Transverse colon (tissue), 4 donors: ENCODE data around the gene EGR4. TPM values are rescaled to one million over a fixed set of nuclear protein-coding genes. Genes with fewer than 3 reads are reported as not detected.

ENCODE experiments used
- DNase-seq: peaks from one replicate; pipeline ENCODE4 v3.0.0-alpha.2; 2019
- H3K27ac ChIP-seq, 4 donors: fragments of 200-600 bp; sonication (generic); 2 replicates each; pipeline ENCODE4 v1.5.1; 2016 to 2018; ENCODE audit warnings: inconsistent platforms in 4 of 4
- H3K27me3 ChIP-seq: fragments of 200-600 bp; sonication (generic); 2 replicates; pipeline ENCODE4 v1.5.1; 2017; ENCODE audit warnings: inconsistent platforms
- H3K36me3 ChIP-seq, 4 donors: fragments of 200-600 bp; sonication (generic); 2 replicates each; pipeline ENCODE4 v1.5.1; 2017 to 2019; ENCODE audit warnings: inconsistent platforms in 4 of 4
- H3K4me1 ChIP-seq, 4 donors: fragments of 200-600 bp; sonication (generic); 2 replicates each; pipeline ENCODE4 v1.5.1; 2017 to 2020; ENCODE audit warnings: inconsistent platforms in 4 of 4
- H3K4me3 ChIP-seq, 4 donors: fragments of 200-600 bp; sonication (generic); 1 replicate in 1 of 4; 2 replicates in 3 of 4; pipeline versions ENCODE4 v1.5.1 to v1.6.1; 2017 to 2019; ENCODE audit warnings: inconsistent platforms in 4 of 4
- H3K9me3 ChIP-seq, 2 donors: fragments of 200-600 bp; sonication (generic); 2 replicates each; pipeline ENCODE4 v1.5.1; 2017 to 2019; ENCODE audit warnings: inconsistent platforms in 2 of 2
- CTCF ChIP-seq, 5 experiments: fragments of 200-600 bp in 3 of 5; fragments of 450-650 bp in 2 of 5; sonication (generic) in 3 of 5; IDR thresholded peaks; 1 replicate in 2 of 5; 2 replicates in 3 of 5; pipeline ENCODE4 v1.5.1; 2016 to 2017; ENCODE audit warnings: antibody characterized with exemption in 5 of 5, inconsistent platforms in 3 of 5, mild to moderate bottlenecking in 2 of 5, moderate library complexity in 1 of 5
- EP300 ChIP-seq: sonication (generic); formaldehyde crosslinking; IDR thresholded peaks from one replicate; pipeline ENCODE4 v1.6.1; 2017; ENCODE audit warnings: antibody characterized with exemption, low read depth
- POLR2A ChIP-seq: fragments of 450-650 bp; IDR thresholded peaks from one replicate; pipeline ENCODE4 v1.6.1; 2016; ENCODE audit warnings: antibody characterized with exemption, mild to moderate bottlenecking, moderate library complexity
- POLR2AphosphoS5 ChIP-seq, 3 donors: sonication (generic); formaldehyde crosslinking; IDR thresholded peaks; one replicate each; pipeline ENCODE4 v1.6.1; 2016; ENCODE audit warnings: antibody characterized with exemption in 3 of 3
- WGBS, 2 donors: methylation state at CpG; one replicate each; pipeline ENCODE4 v1.1.5; 2018; ENCODE audit warnings: low coverage in 1 of 2; 5-methylcytosine and 5-hydroxymethylcytosine counted together
- in situ Hi-C, 4 donors: fragments of 200-750 bp; cut with MboI; loops; one replicate each; pipeline versions ENCODE4 v1.15.0 to v1.15.1; 2017; ENCODE audit warnings: low sequenced_read_pairs in 3 of 4, low pct_ligation_motif_present in 1 of 4, low pct_unique_long_range_greater_than_20kb in 1 of 4
- intact Hi-C: fragments of 100-400 bp; cut with DNase I; formaldehyde crosslinking; loops from one replicate; pipeline ENCODE4 v1.15.1; 2023; ENCODE audit warnings: low total_unique reads
- total RNA-seq, 4 donors: library from RNA; depleted of rRNA; stranded (reverse); fragments of >200 nt; gene quantifications; one replicate each; pipeline ENCODE4 v1.1.0, GENCODE V29; 2016

Gene EGR4
- total RNA-seq, 4 donors from 2014 or later = not detected

DNA sequence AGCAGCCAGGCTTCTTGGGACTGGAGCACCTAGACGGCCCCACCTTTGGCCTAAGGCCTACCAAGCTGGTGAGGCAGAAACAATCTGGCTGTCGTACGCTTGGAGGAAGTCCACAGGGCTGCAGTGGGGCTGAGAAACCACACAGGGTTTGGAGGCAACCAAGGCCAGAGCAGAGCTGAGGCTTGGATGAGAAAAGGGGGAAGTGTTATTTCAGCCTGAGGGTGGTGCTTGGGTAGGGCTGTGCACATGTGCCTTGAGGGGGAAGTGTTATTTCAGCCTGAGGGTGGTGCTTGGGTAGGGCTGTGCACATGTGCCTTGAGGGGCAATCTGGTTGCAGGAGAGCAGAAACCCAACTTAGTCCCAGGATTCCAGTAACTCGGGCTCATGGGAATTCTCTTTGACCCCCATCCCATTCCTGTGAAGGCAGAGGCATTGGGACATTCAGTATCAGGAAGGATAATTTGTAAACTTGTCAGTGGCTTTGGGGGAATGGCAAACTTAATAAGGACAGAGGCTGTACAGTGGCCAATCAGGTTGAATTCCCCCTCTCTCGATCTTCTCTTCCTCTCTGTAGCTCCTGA lies 8.1 kb downstream of the EGR4 start:
- peak overlapping the region in 1 of 4 donors; percentile 79 for H3K4me3 ChIP-seq
- WGBS, 2 donors = 56 to 70% methylated on average over 1 to 5 of the region's 5 CpGs
- peak overlapping the region in 3 of 4 donors; percentile 4 to 24 (median 20) for H3K27ac ChIP-seq
- H3K27me3 ChIP-seq = peaks cover 18% of the 10 kb centered on the region
- peak; percentile 31 for DNase-seq
- intact Hi-C loops = no loop called here
- in situ Hi-C loops = no loop called here
- TF ChIP-seq POLR2AphosphoS5 (IDR thresholded peaks at IDR 0.05) (no peak), CTCF (IDR thresholded peaks at IDR 0.05) (no peak), POLR2A (no peak), EP300 (no peak)
- no peaks in the 10 kb centered on the region for H3K9me3 ChIP-seq
- H3K4me1 ChIP-seq = peaks cover 0 to 20% (median 14%) of the 10 kb centered on the region in 4 donors
- H3K36me3 ChIP-seq = no peaks in the 10 kb centered on the region

GRCh38 chr2:73284296-73285158 lies 8.8 kb downstream of the EGR4 start, which contains the start of gene FBXO41:
FBXO41 (minus strand) TSS chr2:73284478; CDS start chr2:73269630, 14,848 bp downstream.
- 0% methylated on average over 5 of the region's 69 CpGs; no CpG with 5 or more reads in 1 of the 2 donors for WGBS, 2 donors
- Histone ChIP-seq H3K9me3 (no peaks in the 10 kb centered on the region), H3K4me1 (peaks cover 0 to 20% (median 14%) of the 10 kb centered on the region in 4 donors), H3K27ac (peak within 1 kb of the TSS; percentile 4 to 24 (median 20)), H3K4me3 (peak within 1 kb of the TSS; percentile 36 to 79 (median 47)), H3K36me3 (no peaks in the 10 kb centered on the region), H3K27me3 (peaks cover 14% of the 10 kb centered on the region)
- intact Hi-C loops (no loop called here), in situ Hi-C loops (no loop called here)
- TF ChIP-seq EP300 (no peak), POLR2AphosphoS5 (IDR thresholded peaks at IDR 0.05) (no peak), POLR2A (no peak), CTCF (IDR thresholded peaks at IDR 0.05) (no peak)
- DNase-seq = peak; percentile 57

GRCh38 chr2:73283545-73284295 lies 9.6 kb downstream of the EGR4 start:
- Histone ChIP-seq H3K4me3 (peak overlapping the region; percentile 36 to 79 (median 47)), H3K36me3 (no peaks in the 10 kb centered on the region), H3K4me1 (peaks cover 0 to 20% (median 14%) of the 10 kb centered on the region in 4 donors), H3K27ac (peak overlapping the region in 3 of 4 donors; percentile 4 to 20 (median 7)), H3K9me3 (no peaks in the 10 kb centered on the region), H3K27me3 (peaks cover 14% of the 10 kb centered on the region)
- no peak for DNase-seq
- intact Hi-C loops (no loop called here), in situ Hi-C loops (no loop called here)
- no peak for TF ChIP-seq POLR2AphosphoS5 (IDR thresholded peaks at IDR 0.05)
- no peak for TF ChIP-seq CTCF (IDR thresholded peaks at IDR 0.05)
- TF ChIP-seq EP300 = no peak
- no peak for TF ChIP-seq POLR2A
- WGBS, 2 donors = 5% methylated on average over 34 of the region's 43 CpGs; no CpG with 5 or more reads in 1 of the 2 donors
